Activated T-cell treated with anti-CD3 and anti-CD28 coated beads for 1 hour (primary cell): Measurements from ENCODE around the gene PPP2R2C.

ENCODE experiments used
- DNase-seq: peaks from one replicate; pipeline ENCODE4 v3.0.0-alpha.2; 2020; ENCODE audit warnings: low read depth

PPP2R2C gene

DNA sequence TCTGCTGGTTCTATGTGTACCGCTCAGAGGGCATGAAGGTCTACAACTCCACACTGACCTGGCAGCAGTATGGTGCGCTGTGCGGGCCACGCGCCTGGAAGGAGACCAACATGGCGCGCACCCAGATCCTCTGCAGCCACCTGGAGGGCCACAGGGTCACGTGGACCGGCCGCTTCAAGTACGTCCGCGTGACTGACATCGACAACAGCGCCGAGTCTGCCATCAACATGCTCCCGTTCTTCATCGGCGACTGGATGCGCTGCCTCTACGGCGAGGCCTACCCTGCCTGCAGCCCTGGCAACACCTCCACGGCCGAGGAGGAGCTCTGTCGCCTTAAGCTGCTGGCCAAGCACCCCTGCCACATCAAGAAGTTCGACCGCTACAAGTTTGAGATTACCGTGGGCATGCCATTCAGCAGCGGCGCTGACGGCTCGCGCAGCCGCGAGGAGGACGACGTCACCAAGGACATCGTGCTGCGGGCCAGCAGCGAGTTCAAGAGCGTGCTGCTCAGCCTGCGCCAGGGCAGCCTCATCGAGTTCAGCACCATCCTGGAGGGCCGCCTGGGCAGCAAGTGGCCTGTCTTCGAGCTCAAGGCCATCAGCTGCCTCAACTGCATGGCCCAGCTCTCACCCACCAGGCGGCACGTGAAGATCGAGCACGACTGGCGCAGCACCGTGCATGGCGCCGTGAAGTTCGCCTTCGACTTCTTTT lies 170.5 kb downstream of the PPP2R2C start:
- DNase-seq, result no peak

DNA sequence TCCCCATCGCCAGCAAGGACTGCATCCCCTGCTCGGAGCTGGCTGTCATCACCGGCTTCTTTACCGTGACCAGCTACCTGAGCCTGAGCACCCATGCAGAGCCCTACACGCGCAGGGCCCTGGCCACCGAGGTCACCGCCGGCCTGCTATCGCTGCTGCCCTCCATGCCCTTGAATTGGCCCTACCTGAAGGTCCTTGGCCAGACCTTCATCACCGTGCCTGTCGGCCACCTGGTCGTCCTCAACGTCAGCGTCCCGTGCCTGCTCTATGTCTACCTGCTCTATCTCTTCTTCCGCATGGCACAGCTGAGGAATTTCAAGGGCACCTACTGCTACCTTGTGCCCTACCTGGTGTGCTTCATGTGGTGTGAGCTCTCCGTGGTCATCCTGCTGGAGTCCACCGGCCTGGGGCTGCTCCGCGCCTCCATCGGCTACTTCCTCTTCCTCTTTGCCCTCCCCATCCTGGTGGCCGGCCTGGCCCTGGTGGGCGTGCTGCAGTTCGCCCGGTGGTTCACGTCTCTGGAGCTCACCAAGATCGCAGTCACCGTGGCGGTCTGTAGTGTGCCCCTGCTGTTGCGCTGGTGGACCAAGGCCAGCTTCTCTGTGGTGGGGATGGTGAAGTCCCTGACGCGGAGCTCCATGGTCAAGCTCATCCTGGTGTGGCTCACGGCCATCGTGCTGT lies 171.2 kb downstream of the PPP2R2C start:
- DNase-seq, result no peak

DNA sequence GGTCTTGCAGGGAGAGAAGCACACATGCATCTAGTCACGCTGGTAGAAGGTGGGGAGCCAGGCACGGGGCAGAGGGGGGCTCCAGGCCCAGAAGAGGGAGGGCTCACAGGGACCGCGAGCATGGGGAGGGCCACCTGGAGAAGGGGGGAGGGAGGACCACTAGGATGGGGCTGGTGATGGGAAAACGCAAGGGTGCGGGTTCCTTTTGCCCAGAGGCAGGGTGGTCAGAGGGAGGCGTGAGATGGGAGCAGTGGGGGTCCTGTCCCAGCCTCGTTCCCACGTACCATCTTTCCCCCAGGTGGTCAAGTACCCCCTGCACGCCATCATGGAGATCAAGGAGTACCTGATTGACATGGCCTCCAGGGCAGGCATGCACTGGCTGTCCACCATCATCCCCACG lies 172.1 kb downstream of the PPP2R2C start:
- no peak for DNase-seq

DNA sequence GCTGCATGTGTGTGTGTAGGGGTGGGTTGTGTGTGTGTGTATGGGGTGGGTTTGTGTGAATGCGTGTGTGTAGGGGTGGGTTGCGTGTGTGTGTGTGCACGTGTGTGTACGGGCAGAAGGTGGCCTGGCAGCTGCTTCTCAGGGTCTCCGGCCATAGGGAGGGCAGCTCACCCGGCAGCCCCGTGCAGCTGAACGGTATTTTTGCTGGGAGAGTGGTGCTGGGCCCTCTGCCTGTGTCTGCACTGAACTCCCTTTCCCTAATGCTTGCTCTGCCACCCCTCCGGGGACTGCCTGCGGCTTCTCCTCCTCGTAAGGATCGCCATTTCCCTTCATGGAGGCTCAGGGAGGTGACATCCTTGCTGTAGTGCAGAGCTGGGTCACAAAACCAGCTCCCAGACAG lies 172.5 kb downstream of the PPP2R2C start:
- DNase-seq, result no peak

DNA sequence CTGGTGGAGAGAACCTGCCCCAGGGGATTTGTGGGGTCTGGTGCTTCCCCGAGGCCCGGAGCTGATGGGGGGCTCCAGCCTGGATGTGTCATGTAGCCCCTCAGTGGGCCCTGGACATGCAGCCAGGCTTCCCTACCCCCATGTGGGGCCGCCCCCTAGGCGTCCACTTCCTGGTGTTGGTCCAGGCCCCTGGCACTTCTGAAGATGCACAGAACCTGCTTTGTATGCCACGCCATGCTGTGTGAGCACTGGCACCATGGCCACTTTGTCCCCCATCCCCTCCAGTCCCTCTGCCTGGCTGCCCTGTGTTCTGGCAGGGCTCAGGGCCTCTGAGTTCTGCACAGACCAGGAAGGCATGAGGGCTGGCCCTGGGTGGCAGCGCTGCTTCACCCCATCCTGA lies 173.6 kb downstream of the PPP2R2C start:
- DNase-seq, result no peak

DNA sequence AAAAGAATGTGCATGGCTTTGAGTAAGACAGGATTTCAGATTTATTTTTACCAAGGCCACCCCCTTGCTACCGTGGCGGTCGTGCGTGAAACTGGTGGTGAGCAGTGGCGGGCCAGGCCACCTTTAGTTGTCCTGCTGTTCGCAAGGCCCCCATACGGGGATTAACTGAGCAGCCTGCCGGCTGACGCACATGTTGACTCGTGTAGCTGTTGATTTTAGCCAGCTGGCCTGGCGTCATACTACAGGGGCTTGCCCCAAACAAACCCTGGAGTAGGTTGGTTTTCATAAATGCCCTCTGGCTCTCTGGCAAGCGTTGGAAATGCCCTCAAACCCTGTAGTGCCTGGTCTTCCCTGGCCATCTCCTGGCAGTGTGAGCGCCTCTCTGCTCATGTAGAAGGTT lies 174.4 kb downstream of the PPP2R2C start:
- DNase-seq, result no peak

DNA sequence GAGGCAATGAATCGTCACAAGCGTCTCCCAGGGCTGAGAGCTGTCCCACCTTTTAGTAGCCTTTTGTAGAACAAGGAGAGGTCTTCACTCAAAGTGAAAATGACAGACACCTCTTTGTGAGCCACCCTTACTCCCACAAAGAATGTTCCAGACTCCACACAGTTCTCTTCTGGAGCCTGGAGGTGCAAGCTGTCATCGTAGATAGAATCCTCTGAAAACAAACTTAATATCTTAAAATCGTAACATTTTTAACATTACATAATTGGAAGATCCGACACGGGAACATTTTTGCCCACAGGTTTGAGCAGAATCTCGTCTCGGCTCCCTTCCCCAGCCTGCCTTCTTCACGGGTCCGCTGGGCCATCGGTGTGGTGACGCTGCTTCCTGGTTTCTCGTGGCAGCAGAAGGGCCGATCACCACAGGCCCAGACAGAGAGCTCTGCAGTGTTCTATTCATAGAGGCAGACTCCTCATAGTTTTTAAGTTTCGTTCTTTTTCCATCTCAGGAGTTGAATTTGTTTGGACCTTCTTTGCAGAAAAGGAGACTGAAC lies 175.1 kb downstream of the PPP2R2C start:
- no peak for DNase-seq

DNA sequence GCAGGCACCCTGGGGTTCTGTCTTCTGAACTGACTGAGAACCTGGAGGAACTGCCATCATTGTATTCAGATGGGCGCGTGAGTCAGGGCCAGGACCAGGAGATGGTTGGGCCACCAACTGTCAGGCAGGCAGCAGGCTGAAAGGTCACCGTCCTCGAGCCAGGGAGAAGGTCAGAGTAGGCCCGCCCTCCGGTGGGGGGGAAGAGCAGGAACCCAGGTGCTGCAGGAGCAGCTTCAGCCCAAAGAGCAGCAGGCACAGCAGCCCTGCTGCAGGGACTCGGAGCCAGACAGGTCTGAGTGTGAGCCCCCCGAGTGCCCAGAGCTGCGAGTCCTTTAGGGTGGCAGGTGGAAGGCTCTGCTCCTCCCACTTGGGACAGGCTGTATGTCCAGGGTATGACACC lies 176.4 kb downstream of the PPP2R2C start:
- DNase-seq, result no peak

DNA sequence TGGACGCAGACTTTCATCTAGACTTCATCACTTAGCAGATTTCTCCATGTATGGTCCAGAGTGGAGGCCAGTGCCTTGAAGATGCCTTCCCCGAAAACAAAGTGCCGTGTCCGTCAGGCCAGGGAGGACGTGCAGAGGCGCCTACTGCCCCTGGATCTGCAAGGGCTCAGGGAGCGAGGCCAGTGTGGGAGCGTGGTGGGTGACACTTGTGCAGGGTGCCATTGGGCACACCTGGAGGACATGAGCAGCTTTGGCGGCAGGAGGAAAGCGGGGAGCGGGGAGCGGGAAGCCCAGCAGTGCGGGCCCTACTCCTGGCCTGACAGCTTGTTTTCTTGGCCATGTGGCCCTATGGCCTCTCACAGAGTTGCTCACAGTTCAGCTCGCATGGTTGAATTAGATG lies 176.9 kb downstream of the PPP2R2C start:
- no peak for DNase-seq

DNA sequence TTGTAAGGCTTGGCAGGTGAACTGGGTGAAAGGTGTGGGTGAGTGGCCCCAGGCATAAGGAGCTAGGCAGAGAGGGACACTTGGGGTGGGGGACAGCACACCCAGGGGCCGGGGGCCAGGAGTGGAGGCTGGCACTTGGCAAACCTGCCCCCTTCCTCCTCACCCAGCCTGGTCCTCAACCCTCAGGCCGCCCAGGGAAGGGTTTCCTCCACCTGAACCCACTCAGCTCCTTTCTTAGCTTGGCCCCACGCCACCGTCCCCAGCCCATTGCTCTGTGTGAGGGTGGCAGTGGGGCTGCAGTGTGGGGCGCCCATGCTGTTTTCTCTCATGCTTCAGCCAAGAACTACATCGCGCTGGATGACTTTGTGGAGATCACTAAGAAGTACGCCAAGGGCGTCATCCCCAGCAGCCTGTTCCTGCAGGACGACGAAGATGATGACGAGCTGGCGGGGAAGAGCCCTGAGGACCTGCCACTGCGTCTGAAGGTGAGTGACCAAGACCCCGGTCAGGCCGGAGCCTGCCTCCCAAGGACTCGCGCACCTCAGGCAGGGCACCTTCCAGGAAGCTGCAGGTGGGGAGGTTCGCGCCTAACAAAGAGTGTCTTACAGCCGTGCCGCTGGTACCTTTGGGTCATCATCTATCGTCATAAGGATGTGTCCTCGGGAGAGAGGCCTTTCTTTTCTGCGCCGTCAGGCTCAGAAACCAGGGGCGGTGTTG lies 177.6 kb downstream of the PPP2R2C start:
- no peak for DNase-seq

DNA sequence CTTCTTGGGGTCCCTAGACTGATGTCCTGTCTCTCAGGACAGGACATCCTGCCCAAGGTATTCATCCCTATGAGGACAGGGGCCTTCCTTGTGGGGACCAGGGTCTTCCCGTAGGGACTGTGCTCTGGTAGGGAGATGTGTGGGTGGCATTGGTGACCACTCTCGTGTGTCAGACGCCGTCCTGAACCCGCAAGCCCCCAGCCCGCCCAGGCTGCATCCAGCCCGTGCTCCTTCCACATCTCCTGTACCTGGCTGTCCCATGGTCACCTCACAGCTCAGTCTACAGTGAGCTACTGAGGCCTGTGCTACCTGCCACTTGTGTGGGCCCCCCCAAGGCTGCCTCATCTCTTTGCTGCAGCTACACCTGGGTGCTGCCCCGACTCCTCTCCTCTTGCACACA lies 178.8 kb downstream of the PPP2R2C start:
- DNase-seq, result no peak

DNA sequence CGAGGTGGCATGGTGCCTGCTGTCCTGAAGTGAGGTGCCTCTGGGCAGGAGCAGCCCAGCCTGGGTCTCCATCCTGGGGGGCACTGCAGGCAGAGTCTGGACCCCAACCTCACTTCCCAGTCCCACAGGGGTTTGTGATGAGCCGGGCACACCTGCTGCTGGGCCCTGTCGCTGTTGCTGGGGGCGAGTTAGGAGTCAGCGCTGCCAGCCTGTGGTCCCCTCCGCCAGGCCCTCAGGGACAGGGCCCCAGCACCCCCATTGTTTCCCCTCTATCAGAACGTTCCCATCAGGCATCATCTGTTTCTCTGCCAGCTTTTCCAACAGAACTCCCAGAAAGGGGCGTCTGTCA lies 179.3 kb downstream of the PPP2R2C start:
- no peak for DNase-seq

DNA sequence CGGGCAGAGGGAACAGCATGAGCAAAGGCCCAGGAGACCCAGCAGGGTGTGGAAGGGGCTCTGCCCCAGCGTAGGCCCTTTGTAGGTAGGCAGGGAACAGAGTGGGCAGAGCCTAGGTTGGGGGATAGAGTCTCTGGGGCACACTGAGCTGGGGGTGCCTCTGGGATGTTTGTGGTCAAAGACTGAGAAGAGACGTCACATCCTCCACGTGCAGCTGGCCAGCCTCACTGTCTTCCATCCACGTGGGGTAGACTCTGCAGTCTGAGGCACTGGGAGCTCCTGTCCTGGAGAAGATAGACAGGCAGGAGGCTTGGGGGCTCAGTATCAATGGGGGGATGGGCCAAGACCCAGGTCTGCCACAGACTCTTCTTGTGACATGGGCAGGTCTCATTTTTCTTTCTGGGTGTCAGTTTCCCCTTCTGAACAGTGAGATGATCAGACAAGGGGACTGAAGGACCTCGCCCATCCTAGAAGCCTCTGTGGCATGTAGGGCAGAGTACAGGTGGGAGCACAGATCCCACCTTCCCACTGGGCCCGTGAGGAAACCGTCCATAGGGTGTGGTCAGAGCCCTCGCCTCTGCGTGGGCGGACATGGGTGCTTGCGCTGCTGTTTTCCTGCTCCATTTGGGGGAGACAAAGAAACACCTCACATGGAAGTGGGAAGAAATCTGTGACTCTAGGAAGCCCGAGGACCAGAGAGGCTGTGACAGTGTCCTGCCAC lies 179.9 kb downstream of the PPP2R2C start:
- DNase-seq, result no peak

DNA sequence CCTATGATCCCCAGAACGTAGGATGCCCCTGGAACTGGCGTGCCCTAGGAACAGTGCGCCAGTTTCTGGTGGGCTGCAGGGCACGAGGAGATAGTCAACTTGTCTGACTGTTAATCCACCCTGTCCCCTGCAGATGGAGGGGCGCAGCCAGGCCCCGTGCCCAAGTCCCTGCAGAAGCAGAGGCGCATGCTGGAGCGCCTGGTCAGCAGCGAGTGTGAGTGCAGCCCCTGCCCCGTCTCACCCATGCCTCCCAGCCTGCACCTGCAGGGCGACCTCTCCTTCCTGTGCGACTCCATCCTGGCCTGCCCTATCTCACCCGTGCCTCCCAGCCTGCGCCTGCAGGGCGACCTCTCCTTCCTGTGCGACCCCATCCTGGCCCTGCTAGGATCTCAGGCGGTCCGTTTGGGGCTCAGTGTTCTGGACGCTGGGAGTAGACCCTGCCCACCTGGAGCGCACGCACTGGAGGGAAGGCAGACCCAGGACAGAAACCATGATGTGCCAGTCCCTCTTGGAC lies 180.6 kb downstream of the PPP2R2C start:
- DNase-seq, result no peak

DNA sequence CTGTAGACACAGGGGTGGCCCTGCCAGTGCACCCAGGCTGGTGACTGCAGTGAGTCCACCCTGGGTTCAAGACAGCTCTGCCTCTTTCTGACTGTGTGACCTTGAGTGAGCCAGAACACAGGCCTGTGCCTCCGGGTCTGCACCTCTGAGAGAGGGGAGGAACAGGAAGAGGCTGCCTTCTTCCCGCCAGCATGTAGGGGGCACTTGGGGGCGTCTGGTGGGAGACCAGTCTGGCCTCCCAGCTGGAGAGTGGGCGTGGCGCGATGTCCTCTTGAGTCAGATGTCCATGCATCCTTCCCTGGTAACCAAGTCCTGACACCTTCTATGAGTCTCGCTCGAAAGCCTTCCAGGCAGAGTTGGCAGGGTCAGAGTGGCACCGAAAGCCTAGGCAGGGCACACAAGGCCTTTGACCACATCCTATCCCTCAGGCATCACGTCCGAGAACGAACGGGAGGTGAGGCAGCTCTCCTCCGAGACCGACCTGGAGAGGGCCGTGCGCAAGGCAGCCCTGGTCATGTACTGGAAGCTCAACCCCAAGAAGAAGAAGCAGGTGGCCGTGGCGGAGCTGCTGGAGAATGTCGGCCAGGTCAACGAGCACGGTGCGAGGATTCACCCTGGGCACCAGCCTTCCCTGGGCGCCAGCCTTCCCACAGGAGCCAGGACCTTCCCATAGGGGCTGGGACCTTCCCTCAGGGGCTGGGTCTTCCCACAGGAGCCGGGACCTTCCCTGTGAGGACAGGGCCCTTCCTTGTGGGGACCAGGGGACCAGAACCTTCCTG lies 181.5 kb downstream of the PPP2R2C start:
- DNase-seq, result no peak

DNA sequence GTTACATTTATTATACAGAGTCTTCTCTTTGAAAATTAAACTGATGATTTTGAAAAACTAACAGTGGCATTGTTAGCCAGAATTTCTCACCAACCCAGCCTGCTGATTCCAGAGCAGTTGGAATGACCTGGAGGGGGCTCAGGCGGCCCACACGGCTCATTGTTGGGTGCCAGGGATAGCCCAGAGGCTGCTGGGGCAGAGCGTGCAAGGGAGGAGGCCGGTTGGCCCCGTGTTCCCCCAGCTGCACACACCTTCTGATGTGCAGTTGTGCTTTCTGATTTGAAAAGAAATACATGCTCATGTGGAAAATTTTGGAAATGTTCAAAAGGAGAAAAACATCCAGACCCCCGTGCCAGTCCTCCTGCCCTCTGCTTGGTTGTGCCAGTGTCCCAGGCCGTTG lies 182.2 kb downstream of the PPP2R2C start:
- DNase-seq, result no peak

DNA sequence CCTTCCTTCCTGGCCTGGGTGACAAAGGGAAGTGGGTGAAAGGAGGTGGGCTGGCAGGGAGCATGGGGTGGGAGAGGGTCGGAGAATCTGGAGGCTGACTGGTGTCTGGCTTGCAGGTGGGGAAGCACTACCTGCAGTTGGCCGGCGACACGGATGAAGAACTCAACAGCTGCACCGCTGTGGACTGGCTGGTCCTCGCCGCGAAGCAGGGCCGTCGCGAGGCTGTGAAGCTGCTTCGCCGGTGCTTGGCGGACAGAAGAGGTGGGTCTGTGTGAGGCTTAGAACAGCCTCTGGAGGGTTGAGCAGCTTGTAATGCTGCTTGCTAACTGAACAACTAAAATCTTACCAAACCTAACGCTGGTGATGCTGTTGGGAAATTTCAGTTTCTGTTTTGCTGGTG lies 183.5 kb downstream of the PPP2R2C start:
- DNase-seq, result no peak

DNA sequence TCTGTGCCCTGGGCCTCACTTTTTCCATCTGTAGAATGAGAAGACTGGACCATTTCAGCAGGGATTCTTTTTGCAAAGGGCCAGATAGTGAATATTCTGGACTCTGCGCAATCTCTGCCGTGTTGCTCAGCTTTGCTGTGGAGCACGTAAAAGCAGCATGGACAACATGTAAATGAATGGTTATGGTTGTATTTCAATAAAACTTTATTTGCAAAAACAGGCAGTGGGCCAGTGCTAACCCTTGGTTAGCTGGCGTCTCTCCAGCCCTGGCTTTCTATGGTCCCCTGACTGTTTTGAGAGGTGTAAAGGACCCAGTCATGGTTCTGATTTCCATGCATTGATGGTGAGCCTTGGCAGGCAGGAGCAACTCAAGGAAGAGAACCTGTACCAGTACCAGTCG lies 184.1 kb downstream of the PPP2R2C start:
- no peak for DNase-seq

DNA sequence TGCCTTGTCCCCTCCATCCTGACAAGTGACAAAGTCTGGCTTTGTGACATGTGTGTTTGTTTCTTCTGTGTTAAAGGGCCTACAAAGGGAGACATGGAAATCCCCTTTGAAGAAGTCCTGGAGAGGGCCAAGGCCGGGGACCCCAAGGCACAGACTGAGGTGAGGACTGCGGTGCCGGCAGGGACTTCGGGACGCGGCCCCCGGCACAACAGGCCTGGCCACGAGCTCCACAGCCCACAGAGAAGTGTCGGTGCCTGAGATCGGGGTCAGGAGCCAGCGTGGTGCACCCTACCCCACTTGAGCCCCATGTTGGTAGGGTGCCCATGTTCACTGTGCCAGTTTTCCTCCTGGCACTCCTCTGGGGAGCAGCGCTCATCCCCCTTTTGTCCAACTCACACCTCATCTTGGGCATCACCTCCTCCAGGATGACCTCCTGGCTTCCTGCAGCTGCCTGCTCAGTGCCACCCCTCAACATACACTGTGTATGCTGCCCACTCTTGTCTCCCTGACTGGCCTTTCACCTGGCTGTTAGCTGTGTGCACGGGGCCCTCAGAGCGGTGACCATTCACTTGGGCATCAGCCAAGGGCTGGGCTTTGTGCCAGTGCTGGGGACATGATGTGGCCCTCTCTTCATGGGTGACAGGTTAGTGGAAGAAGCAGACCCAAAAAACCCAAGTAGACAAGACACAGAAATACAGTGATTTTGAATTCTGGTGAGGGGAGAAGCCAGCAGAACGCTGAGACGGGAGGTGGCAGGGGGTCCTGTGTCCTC lies 185.2 kb downstream of the PPP2R2C start:
- no peak for DNase-seq

DNA sequence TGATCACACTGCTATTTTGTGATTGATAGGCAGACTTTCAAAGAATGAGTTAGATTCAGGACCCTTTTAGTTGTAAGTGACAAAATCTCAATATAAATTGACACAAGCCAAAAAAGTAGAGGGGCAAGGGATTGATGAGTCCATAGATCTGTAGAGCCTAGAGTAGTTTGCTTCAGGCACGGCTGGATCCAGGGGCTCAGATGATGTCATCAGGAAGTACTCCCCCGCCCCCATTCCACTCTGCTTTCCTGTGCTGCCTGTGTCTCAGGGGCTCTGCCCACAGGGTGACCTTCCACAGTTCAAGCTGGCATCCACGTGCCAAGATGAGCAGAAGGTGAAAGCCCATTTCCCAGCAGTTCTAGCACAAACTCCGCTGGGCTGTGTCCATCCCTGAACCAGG lies 189.1 kb downstream of the PPP2R2C start:
- DNase-seq, result no peak

DNA sequence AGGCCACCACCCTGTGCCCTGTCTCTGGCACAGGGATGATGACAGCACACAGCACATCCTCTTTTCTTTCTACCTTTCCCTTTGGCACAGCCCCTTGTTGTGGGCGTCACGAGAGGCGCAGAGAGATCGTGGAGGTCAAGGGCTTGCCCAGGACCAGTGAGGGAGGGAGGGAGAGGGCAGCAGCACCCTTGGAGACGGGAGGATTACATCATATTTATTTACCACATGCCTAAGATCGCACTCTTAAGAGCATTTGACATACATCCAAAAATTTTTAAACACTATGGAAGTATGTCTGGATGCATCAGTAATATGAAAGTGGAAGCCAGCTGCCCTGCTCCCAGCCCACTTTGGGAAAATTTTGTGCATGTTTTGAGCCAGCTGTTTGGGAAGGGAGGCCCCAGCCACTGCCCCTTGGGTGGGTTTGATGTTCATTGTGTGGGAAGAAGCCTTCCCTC lies 190.1 kb downstream of the PPP2R2C start:
- DNase-seq, result no peak
